H9 (cell line): ENCODE results near the gene ARPC1B. TPM values are rescaled to one million over a fixed set of nuclear protein-coding genes. Genes with fewer than 3 reads are reported as not detected.

Experiments used
- DNase-seq: peaks from one replicate; pipeline ENCODE4 v3.0.0-alpha.2; 2017
- H2AFZ ChIP-seq: one replicate; pipeline ENCODE4 v1.6.1; 2013; ENCODE audit warnings: mild to moderate bottlenecking, low read length, control low read depth, moderate library complexity
- H2AK5ac ChIP-seq: 2 replicates; pipeline ENCODE4 v1.6.1; 2013; ENCODE audit warnings: low read length, control low read depth, mixed read lengths; ENCODE audit not compliant: insufficient read length
- H2BK120ac ChIP-seq: one replicate; pipeline ENCODE4 v1.6.1; 2013; ENCODE audit warnings: low read depth, mild to moderate bottlenecking, low read length, control low read depth, inconsistent platforms; ENCODE audit not compliant: poor library complexity, severe bottlenecking
- H2BK12ac ChIP-seq: 2 replicates; pipeline ENCODE4 v1.6.1; 2013; ENCODE audit warnings: low read length, control low read depth, mixed read lengths, low read depth; ENCODE audit not compliant: insufficient read length
- H2BK15ac ChIP-seq: 2 replicates; pipeline ENCODE4 v1.6.1; 2013; ENCODE audit warnings: low read depth, low read length, control low read depth
- H2BK20ac ChIP-seq: one replicate; pipeline ENCODE4 v1.6.1; 2013; ENCODE audit warnings: low read depth, mild to moderate bottlenecking, low read length, control low read depth, inconsistent platforms; ENCODE audit not compliant: poor library complexity, severe bottlenecking
- H2BK5ac ChIP-seq: 2 replicates; pipeline ENCODE4 v1.6.1; 2013; ENCODE audit warnings: low read length, control low read depth, mixed read lengths; ENCODE audit not compliant: insufficient read length
- H3K14ac ChIP-seq: 2 replicates; pipeline ENCODE4 v1.6.1; 2013; ENCODE audit warnings: low read length, control low read depth; ENCODE audit not compliant: insufficient read depth
- H3K18ac ChIP-seq: 2 replicates; pipeline ENCODE4 v1.6.1; 2013; ENCODE audit warnings: low read depth, mild to moderate bottlenecking, mixed read lengths, low read length, control low read depth; ENCODE audit not compliant: insufficient read length
- H3K23ac ChIP-seq: 2 replicates; pipeline ENCODE4 v1.6.1; 2013; ENCODE audit warnings: low read length, control low read depth, mixed read lengths, low read depth; ENCODE audit not compliant: insufficient read length
- H3K23me2 ChIP-seq: 2 replicates; pipeline ENCODE4 v1.6.1; 2013; ENCODE audit warnings: low read depth, mild to moderate bottlenecking, mixed read lengths, low read length, control low read depth; ENCODE audit not compliant: insufficient read length, poor library complexity, severe bottlenecking
- H3K27ac ChIP-seq: 2 replicates; pipeline ENCODE4 v1.5.1; 2013; ENCODE audit warnings: low read length, control low read depth, mixed read lengths, low read depth; ENCODE audit not compliant: insufficient read length
- H3K27me3 ChIP-seq: 2 replicates; pipeline ENCODE4 v1.6.1; 2013; ENCODE audit warnings: low read length, control low read depth, inconsistent platforms; ENCODE audit not compliant: insufficient read depth
- H3K4ac ChIP-seq: 2 replicates; pipeline ENCODE4 v1.6.1; 2013; ENCODE audit warnings: low read depth, mild to moderate bottlenecking, control low read depth, inconsistent platforms, low read length, moderate library complexity
- H3K4me1 ChIP-seq: 2 replicates; pipeline ENCODE4 v1.6.1; 2013; ENCODE audit warnings: low read length, control low read depth, inconsistent platforms; ENCODE audit not compliant: insufficient read depth
- H3K4me2 ChIP-seq: 2 replicates; pipeline ENCODE4 v1.6.1; 2013; ENCODE audit warnings: low read length, control low read depth, mixed read lengths; ENCODE audit not compliant: insufficient read length, insufficient read depth
- H3K56ac ChIP-seq: 2 replicates; pipeline ENCODE4 v1.6.1; 2013; ENCODE audit warnings: low read depth, mild to moderate bottlenecking, mixed read lengths, low read length, control low read depth; ENCODE audit not compliant: insufficient read length
- H3K79me1 ChIP-seq: 2 replicates; pipeline ENCODE4 v1.6.1; 2013; ENCODE audit warnings: low read depth, mild to moderate bottlenecking, moderate library complexity, low read length, control low read depth, inconsistent platforms; ENCODE audit not compliant: insufficient read depth, poor library complexity, severe bottlenecking
- H3K79me2 ChIP-seq: 2 replicates; pipeline ENCODE4 v1.6.1; 2013; ENCODE audit warnings: low read length, control low read depth, inconsistent platforms; ENCODE audit not compliant: insufficient read depth
- H3K9ac ChIP-seq: 2 replicates; pipeline ENCODE4 v1.6.1; 2013; ENCODE audit warnings: low read length, control low read depth, mixed read lengths; ENCODE audit not compliant: insufficient read length; ENCODE audit errors: extremely low read depth
- H3K9me3 ChIP-seq: one replicate; pipeline ENCODE4 v1.6.1; 2013; ENCODE audit warnings: low read depth, low read length, inconsistent platforms; ENCODE audit not compliant: control insufficient read depth
- H3T11ph ChIP-seq: one replicate; pipeline ENCODE4 v1.6.1; 2013; ENCODE audit warnings: mild to moderate bottlenecking, low read length, control low read depth, inconsistent platforms
- H4K20me1 ChIP-seq: one replicate; pipeline ENCODE4 v1.6.1; 2013; ENCODE audit not compliant: control insufficient read depth, insufficient read length, insufficient read depth
- H4K5ac ChIP-seq: 2 replicates; pipeline ENCODE4 v1.6.1; 2013; ENCODE audit warnings: low read depth, mild to moderate bottlenecking, mixed read lengths, low read length, control low read depth; ENCODE audit not compliant: insufficient read length
- H4K8ac ChIP-seq: replicated peaks from 2 replicates; pipeline ENCODE4 v1.6.1; 2013; ENCODE audit warnings: low read length, control low read depth, mixed read lengths, low read depth; ENCODE audit not compliant: insufficient read length
- H4K91ac ChIP-seq: 2 replicates; pipeline ENCODE4 v1.6.1; 2013; ENCODE audit warnings: low read depth, mild to moderate bottlenecking, moderate library complexity, mixed read lengths, low read length, control low read depth; ENCODE audit not compliant: insufficient read length
- H3K27ac Mint-ChIP-seq, 3 experiments: 2 replicates in 2 of 3; 3 replicates in 1 of 3; pipeline ENCODE4 v1.8.0; 2020 to 2021; ENCODE audit warnings: mixed read lengths in 3 of 3, mild to moderate bottlenecking in 1 of 3, moderate library complexity in 1 of 3
- H3K27me3 Mint-ChIP-seq: 2 replicates; pipeline ENCODE4 v1.8.0; 2021; ENCODE audit warnings: low read depth, mild to moderate bottlenecking, moderate library complexity, mixed read lengths
- H3K36me3 Mint-ChIP-seq, 3 experiments: 2 replicates in 2 of 3; 3 replicates in 1 of 3; pipeline ENCODE4 v1.8.0; 2020 to 2021; ENCODE audit warnings: low read depth in 3 of 3, mixed read lengths in 3 of 3; ENCODE audit not compliant: insufficient read depth in 1 of 3
- H3K4me1 Mint-ChIP-seq, 2 experiments: 2 replicates each; pipeline ENCODE4 v1.8.0; 2020; ENCODE audit warnings: mixed read lengths in 2 of 2
- H3K4me3 Mint-ChIP-seq, 2 experiments: 2 replicates in 1 of 2; 3 replicates in 1 of 2; pipeline ENCODE4 v1.8.0; 2020 to 2021; ENCODE audit warnings: mild to moderate bottlenecking in 2 of 2, mixed read lengths in 2 of 2, moderate library complexity in 1 of 2
- H3K9me3 Mint-ChIP-seq, 2 experiments: 2 replicates in 1 of 2; 3 replicates in 1 of 2; pipeline ENCODE4 v1.8.0; 2020; ENCODE audit warnings: mild to moderate bottlenecking in 2 of 2, mixed read lengths in 2 of 2, moderate library complexity in 1 of 2
- WGBS: extraction: QIAGEN DNeasy Blood & Tissue Kit; methylation state at CpG from one replicate; pipeline ENCODE4 v1.1.7; 2013; ENCODE audit warnings: missing lambda C conversion rate, low lambda C conversion rate, mixed read lengths; ENCODE audit not compliant: insufficient read length; ENCODE audit errors: extremely low coverage; 5-methylcytosine and 5-hydroxymethylcytosine counted together
- total RNA-seq: library from RNA; stranded (reverse); gene quantifications from 2 replicates; pipeline ENCODE4 v1.2.1, GENCODE V29; 2021
- TF ChIP-seq, protein P1 (sequence below): fragments of 200-600 bp; sonication (generic); conservative IDR thresholded peaks from 3 replicates; pipeline ENCODE4 v1.8.0; 2021; ENCODE audit warnings: antibody characterized with exemption, mild to moderate bottlenecking

The ARPC1B gene
- total RNA-seq, 1 experiment from 2014 or later = 56.3 TPM

DNA sequence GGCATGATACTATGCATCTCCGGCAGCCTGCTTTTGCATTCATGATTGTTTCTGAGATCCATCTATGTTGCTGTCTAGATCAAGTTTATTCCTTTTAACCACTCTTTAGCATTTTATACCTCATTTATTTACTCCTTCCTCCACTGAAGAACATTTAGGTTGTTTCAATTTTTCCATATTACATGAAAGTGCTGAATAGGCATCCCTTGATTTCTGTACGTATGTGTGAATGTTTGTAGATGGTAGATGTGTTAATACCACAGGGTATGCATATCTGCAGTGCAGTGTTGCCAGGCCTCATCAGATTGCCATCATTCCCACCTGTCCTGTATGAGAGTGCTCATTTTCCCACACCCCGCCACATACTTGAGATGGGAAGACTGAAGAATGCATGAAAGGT, 34.9 kb upstream of the ARPC1B start:
- peaks cover 19 to 70% (median 53%) of the 10 kb centered on the region in 3 experiments; a peak in 6 of 7 replicates for H3K36me3 Mint-ChIP-seq
- Histone ChIP-seq H3K4me1 (no peaks in the 10 kb centered on the region), H2AFZ (no peak overlapping the region), H3K18ac (no peak overlapping the region), H3K56ac (no peak overlapping the region), H3K9me3 (no peaks in the 10 kb centered on the region), H2BK120ac (no peak overlapping the region), H4K5ac (no peak overlapping the region), H3K4me2 (no peak overlapping the region), H3K79me2 (no peaks in the 10 kb centered on the region), H3K79me1 (no peaks in the 10 kb centered on the region), H4K91ac (no peak overlapping the region), H2BK5ac (no peak overlapping the region), H2BK12ac (no peak overlapping the region), H3K23ac (no peak overlapping the region), H3K4ac (no peak overlapping the region), H3K9ac (no peak overlapping the region), H3K14ac (no peak overlapping the region), H4K20me1 (no peaks in the 10 kb centered on the region), H3K27ac (no peak overlapping the region), H2BK15ac (no peak overlapping the region), H3T11ph (no peak overlapping the region), H4K8ac (no peak overlapping the region), H3K27me3 (no peaks in the 10 kb centered on the region), H2BK20ac (no peak overlapping the region), H2AK5ac (no peak overlapping the region), H3K23me2 (no peaks in the 10 kb centered on the region)
- DNase-seq = no peak
- TF ChIP-seq, protein P1, sequence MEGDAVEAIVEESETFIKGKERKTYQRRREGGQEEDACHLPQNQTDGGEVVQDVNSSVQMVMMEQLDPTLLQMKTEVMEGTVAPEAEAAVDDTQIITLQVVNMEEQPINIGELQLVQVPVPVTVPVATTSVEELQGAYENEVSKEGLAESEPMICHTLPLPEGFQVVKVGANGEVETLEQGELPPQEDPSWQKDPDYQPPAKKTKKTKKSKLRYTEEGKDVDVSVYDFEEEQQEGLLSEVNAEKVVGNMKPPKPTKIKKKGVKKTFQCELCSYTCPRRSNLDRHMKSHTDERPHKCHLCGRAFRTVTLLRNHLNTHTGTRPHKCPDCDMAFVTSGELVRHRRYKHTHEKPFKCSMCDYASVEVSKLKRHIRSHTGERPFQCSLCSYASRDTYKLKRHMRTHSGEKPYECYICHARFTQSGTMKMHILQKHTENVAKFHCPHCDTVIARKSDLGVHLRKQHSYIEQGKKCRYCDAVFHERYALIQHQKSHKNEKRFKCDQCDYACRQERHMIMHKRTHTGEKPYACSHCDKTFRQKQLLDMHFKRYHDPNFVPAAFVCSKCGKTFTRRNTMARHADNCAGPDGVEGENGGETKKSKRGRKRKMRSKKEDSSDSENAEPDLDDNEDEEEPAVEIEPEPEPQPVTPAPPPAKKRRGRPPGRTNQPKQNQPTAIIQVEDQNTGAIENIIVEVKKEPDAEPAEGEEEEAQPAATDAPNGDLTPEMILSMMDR = no peak
- no peak overlapping the region for H3K27ac Mint-ChIP-seq
- WGBS = no CpG with 5 or more reads among the region's 3 CpGs
- no peaks in the 10 kb centered on the region for H3K4me1 Mint-ChIP-seq
- H3K27me3 Mint-ChIP-seq = no peaks in the 10 kb centered on the region
- H3K4me3 Mint-ChIP-seq = no peak overlapping the region
- no peaks in the 10 kb centered on the region for H3K9me3 Mint-ChIP-seq
